ENCODE measurements around the gene SHC2.

SHC2 gene

DNA sequence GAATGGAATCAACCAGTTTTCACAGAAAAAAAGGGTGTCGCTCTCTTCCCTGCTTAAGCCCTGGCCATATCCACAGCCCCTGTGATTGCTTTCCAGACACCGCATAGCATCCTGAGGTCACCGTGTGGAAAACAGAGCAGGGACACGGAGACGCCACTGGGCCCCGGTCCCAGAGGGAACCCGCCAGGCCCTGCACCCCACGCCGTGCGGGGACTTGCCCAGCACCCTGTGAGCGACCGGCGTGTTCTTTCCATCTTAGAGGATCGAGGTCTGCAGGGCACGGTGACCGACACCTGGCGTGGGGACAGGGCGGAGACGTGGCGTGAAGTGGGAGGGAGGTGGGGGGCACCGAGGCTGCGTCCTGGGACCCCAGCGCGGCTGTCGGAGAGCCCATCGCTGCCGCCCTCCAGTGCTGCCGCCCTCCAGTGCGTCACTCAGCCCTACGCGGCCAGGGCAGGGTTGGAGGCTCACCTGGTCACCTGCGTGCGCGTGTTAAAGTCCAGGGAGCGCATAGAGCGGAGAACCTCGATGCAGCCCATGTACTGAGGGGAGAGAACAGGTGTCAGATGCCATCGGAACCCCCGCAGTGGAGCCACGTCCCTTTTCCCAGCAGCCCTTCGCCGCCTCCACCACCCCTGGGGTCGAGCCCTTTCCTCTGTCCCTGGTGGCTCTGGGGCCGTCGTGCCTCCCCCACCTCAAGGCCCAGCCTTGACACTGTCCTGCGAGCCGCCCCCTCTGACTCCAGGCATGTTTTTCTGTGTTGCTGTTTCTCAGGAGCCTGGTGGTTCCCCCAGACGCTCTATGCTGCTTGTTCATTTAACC is 20.2 kb downstream of the SHC2 start:
- TF ChIP-seq EZH2phosphoT487 (IDR thresholded peaks at IDR 0.05; ENCODE audit: borderline replicate concordance, low read length), result no peak
- TF ChIP-seq CTCF (IDR thresholded peaks at IDR 0.05; ENCODE audit: low read depth, low read length, poor library complexity, severe bottlenecking), result no peak
- Histone ChIP-seq H3K4me2 (ENCODE audit: low read length) (no peak overlapping the region), H3K79me2 (ENCODE audit: control insufficient read depth, low read length) (no peaks in the 10 kb centered on the region), H3K9me3 (ENCODE audit: control insufficient read depth, insufficient read depth, low read length) (peaks cover 17% of the 10 kb centered on the region; the same call in 1 of the 2 replicates), H3K27ac (ENCODE audit: low read depth, low read length) (no peak overlapping the region), H3K36me3 (ENCODE audit: control insufficient read depth, low read length) (no peaks in the 10 kb centered on the region), H3K4me1 (ENCODE audit: control insufficient read depth, low read length) (no peaks in the 10 kb centered on the region), H3K27me3 (ENCODE audit: control insufficient read depth, low read length) (no peaks in the 10 kb centered on the region), H4K20me1 (ENCODE audit: control insufficient read depth, insufficient read depth, low read depth, low read length) (no peaks in the 10 kb centered on the region), H3K9me2 (replicated peaks; ENCODE audit: control insufficient read depth, low read length) (no peaks in the 10 kb centered on the region), H3K4me3 (ENCODE audit: low read length) (no peak overlapping the region), H3F3A (ENCODE audit: control insufficient read depth, insufficient read depth) (no peaks in the 10 kb centered on the region)

DNA sequence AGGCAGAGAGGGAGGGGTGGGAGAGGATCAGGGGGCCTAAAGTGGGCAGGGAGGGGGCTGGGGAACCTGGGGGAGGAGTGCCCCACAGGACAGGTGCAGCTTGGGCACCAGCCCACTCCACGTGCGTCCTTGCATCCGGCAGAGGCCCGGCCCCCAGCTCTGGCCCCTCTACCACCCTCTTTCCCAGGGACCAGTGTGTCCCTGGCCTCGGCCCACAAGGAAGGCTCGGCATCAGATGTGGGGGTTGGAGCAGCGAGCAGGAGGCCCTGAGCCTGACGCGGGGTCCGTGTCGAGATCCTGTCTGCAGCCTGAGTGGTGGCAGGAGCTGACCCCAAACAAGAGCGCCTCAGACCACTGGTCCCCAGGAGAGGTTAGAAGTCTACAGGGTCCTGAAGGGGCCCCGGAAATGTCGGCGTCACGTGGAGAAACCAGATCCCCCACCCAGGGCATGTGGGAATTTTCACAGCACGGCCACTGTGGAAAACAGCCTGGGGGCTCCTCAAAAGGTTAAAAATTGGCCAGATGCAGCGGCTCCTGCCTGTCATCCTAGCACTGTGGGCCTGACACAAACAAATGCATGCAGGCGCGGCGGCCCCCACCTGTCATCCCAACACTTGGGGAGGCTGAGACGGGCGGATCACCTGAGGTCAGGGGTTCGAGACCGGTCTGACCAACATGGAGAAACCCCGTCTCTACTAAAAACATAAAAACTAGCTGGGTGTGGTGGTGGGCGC is 21.5 kb downstream of the SHC2 start:
- H3K9me3 ChIP-seq (ENCODE audit: control insufficient read depth, insufficient read depth, low read length), result peaks cover 16% of the 10 kb centered on the region; the same call in 1 of the 2 replicates
- no peaks in the 10 kb centered on the region for H3F3A ChIP-seq (ENCODE audit: control insufficient read depth, insufficient read depth)
- H3K36me3 ChIP-seq (ENCODE audit: control insufficient read depth, low read length), result no peaks in the 10 kb centered on the region
- H3K9me2 ChIP-seq (replicated peaks; ENCODE audit: control insufficient read depth, low read length), result no peaks in the 10 kb centered on the region
- no peak overlapping the region for H3K4me2 ChIP-seq (ENCODE audit: low read length)
- H3K79me2 ChIP-seq (ENCODE audit: control insufficient read depth, low read length), result no peaks in the 10 kb centered on the region
- no peaks in the 10 kb centered on the region for H3K27me3 ChIP-seq (ENCODE audit: control insufficient read depth, low read length)
- no peaks in the 10 kb centered on the region for H3K4me1 ChIP-seq (ENCODE audit: control insufficient read depth, low read length)
- H4K20me1 ChIP-seq (ENCODE audit: control insufficient read depth, insufficient read depth, low read depth, low read length), result no peaks in the 10 kb centered on the region
- H3K4me3 ChIP-seq (ENCODE audit: low read length), result no peak overlapping the region
- TF ChIP-seq CTCF (IDR thresholded peaks at IDR 0.05; ENCODE audit: low read depth, low read length, poor library complexity, severe bottlenecking) (no peak), EZH2phosphoT487 (IDR thresholded peaks at IDR 0.05; ENCODE audit: borderline replicate concordance, low read length) (no peak)
- no peak overlapping the region for H3K27ac ChIP-seq (ENCODE audit: low read depth, low read length)

- no peak overlapping the region for H3K27ac ChIP-seq (ENCODE audit: low read depth, low read length)
- no peaks in the 10 kb centered on the region for H3K27me3 ChIP-seq (ENCODE audit: control insufficient read depth, low read length)
- peaks cover 14% of the 10 kb centered on the region; the same call in 1 of the 2 replicates for H3K9me3 ChIP-seq (ENCODE audit: control insufficient read depth, insufficient read depth, low read length)
- H3K4me2 ChIP-seq (ENCODE audit: low read length), result no peak overlapping the region
- H3K4me1 ChIP-seq (ENCODE audit: control insufficient read depth, low read length), result no peaks in the 10 kb centered on the region
- H3K9me2 ChIP-seq (replicated peaks; ENCODE audit: control insufficient read depth, low read length), result no peaks in the 10 kb centered on the region
- no peaks in the 10 kb centered on the region for H4K20me1 ChIP-seq (ENCODE audit: control insufficient read depth, insufficient read depth, low read depth, low read length)
- H3K4me3 ChIP-seq (ENCODE audit: low read length), result no peak overlapping the region
- H3F3A ChIP-seq (ENCODE audit: control insufficient read depth, insufficient read depth), result no peaks in the 10 kb centered on the region
- no peaks in the 10 kb centered on the region for H3K36me3 ChIP-seq (ENCODE audit: control insufficient read depth, low read length)
- no peaks in the 10 kb centered on the region for H3K79me2 ChIP-seq (ENCODE audit: control insufficient read depth, low read length)
- TF ChIP-seq CTCF (IDR thresholded peaks at IDR 0.05; ENCODE audit: low read depth, low read length, poor library complexity, severe bottlenecking) (no peak), EZH2phosphoT487 (IDR thresholded peaks at IDR 0.05; ENCODE audit: borderline replicate concordance, low read length) (no peak)
These were observed 22.3 kb downstream of the SHC2 start for GRCh38 chr19:438416-438958.
